Neural progenitor cell (in vitro differentiated cells): Measurements from ENCODE around the gene AHCY. TPM values are rescaled to one million over a fixed set of nuclear protein-coding genes. Genes with fewer than 3 reads are reported as not detected.

Experiments used
- DNase-seq: peaks from one replicate; pipeline ENCODE4 v3.0.0-alpha.2; 2016; ENCODE audit warnings: low spot score
- H2AFZ ChIP-seq: fragments of 200-600 bp; sonication (generic); replicated peaks from 2 replicates; pipeline ENCODE4 v1.6.1; 2016; ENCODE audit warnings: antibody characterized with exemption
- H3F3A ChIP-seq: fragments of 200-600 bp; sonication (generic); 2 replicates; pipeline ENCODE4 v1.6.1; 2016; ENCODE audit warnings: antibody characterized with exemption, low read depth
- H3K27ac ChIP-seq: fragments of 200-600 bp; sonication (generic); 2 replicates; pipeline ENCODE4 v1.5.1; 2016; ENCODE audit warnings: mild to moderate bottlenecking
- H3K27me3 ChIP-seq: fragments of 200-600 bp; sonication (generic); 2 replicates; pipeline ENCODE4 v1.6.1; 2016; ENCODE audit warnings: mild to moderate bottlenecking, moderate library complexity
- H3K36me3 ChIP-seq: fragments of 200-600 bp; sonication (generic); 2 replicates; pipeline ENCODE4 v1.5.1; 2016
- H3K4me1 ChIP-seq: fragments of 200-600 bp; sonication (generic); 2 replicates; pipeline ENCODE4 v1.6.1; 2016; ENCODE audit warnings: mixed run types
- H3K4me2 ChIP-seq: fragments of 200-600 bp; sonication (generic); 2 replicates; pipeline ENCODE4 v1.6.1; 2016
- H3K4me3 ChIP-seq: fragments of 200-600 bp; sonication (generic); 2 replicates; pipeline ENCODE4 v1.5.1; 2016
- H3K79me2 ChIP-seq: fragments of 200-600 bp; sonication (generic); 2 replicates; pipeline ENCODE4 v1.6.1; 2016; ENCODE audit warnings: low read depth
- H3K9ac ChIP-seq: fragments of 200-600 bp; sonication (generic); 2 replicates; pipeline ENCODE4 v1.6.1; 2016
- H3K9me3 ChIP-seq: fragments of 200-600 bp; sonication (generic); 2 replicates; pipeline ENCODE4 v1.5.1; 2016; ENCODE audit warnings: low read depth
- H4K20me1 ChIP-seq: fragments of 200-600 bp; sonication (generic); 2 replicates; pipeline ENCODE4 v1.6.1; 2016; ENCODE audit warnings: low read depth
- H3K27ac Mint-ChIP-seq: 3 replicates; pipeline ENCODE4 v1.8.0; 2021; ENCODE audit warnings: mixed read lengths
- H3K27me3 Mint-ChIP-seq: 2 replicates; pipeline ENCODE4 v1.8.0; 2022; ENCODE audit warnings: low read depth, mild to moderate bottlenecking, inconsistent platforms, moderate library complexity, mixed read lengths; ENCODE audit not compliant: insufficient read depth
- H3K36me3 Mint-ChIP-seq: 3 replicates; pipeline ENCODE4 v1.8.0; 2021; ENCODE audit warnings: mixed read lengths
- H3K4me1 Mint-ChIP-seq: 3 replicates; pipeline ENCODE4 v1.8.0; 2021; ENCODE audit warnings: mixed read lengths
- H3K4me3 Mint-ChIP-seq: 3 replicates; pipeline ENCODE4 v1.8.0; 2021; ENCODE audit warnings: mild to moderate bottlenecking, moderate library complexity, mixed read lengths
- H3K9me3 Mint-ChIP-seq: 3 replicates; pipeline ENCODE4 v1.8.0; 2020; ENCODE audit warnings: mixed read lengths
- EZH2 ChIP-seq: fragments of 200-600 bp; sonication (generic); IDR thresholded peaks from 2 replicates; pipeline ENCODE4 v1.6.1; 2017; ENCODE audit warnings: antibody characterized with exemption, mild to moderate bottlenecking, moderate library complexity
- EZH2phosphoT487 ChIP-seq: fragments of 200-600 bp; sonication (generic); IDR thresholded peaks from 2 replicates; pipeline ENCODE4 v1.6.1; 2017; ENCODE audit warnings: antibody characterized with exemption
- total RNA-seq: library from RNA; depleted of rRNA; stranded (reverse); fragments of >200 nt; gene quantifications from 2 replicates; pipeline ENCODE4 v1.2.3, GENCODE V29; 2015; ENCODE audit warnings: low replicate concordance
- TF ChIP-seq, protein P1 (sequence below): fragments of 200-600 bp; sonication (generic); IDR thresholded peaks from 2 replicates; pipeline ENCODE4 v1.5.1; 2017; ENCODE audit warnings: antibody characterized with exemption, mild to moderate bottlenecking

AHCY gene
- total RNA-seq, 1 donor from 2014 or later: 184 TPM

DNA sequence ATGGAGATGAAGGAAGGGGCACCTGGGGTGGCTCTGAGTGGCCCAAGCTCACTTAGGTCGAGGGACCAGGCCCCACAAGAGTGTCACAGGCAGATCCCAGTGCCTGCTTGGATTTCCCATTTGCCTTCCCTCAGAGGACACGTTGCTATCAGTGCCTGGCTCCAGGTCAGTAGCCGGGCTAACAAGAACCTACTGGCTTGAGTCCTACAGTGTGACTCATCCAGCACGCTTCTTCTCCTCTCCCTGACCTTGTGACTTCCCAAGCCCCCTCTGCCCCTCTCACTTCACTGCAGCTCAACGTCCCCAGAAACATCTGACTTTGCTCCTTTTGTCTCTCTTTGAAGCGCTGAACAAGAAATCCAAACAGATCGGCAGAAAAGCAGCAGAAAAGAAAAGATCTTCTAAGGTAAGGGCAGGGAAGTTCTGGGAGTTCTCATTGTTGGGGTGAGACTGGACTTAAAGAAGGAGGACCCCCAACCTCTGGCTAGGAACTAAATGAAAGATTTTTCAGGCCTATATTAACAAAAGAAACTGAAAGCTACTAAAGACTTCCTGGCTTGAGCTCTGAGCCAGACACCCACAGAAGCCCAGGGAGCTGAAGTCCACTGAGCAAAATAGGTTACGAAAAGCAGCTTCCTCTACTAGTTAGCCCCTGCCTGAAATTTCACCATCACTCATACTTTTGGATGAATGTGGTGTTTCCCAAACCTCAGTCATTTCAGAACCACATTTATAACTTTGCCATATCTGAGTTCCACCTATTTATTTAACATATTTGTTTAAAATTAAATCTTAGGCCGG, 40.5 kb downstream of the AHCY start:
- peak overlapping the region; percentile 85 for H3K27ac Mint-ChIP-seq
- Histone ChIP-seq H2AFZ (no peak overlapping the region), H3K4me3 (no peak overlapping the region), H3K9ac (peak overlapping the region; percentile 7), H3K9me3 (no peaks in the 10 kb centered on the region), H4K20me1 (no peaks in the 10 kb centered on the region), H3F3A (peaks cover 4% of the 10 kb centered on the region), H3K27ac (peak overlapping the region; percentile 27), H3K27me3 (no peaks in the 10 kb centered on the region), H3K36me3 (no peaks in the 10 kb centered on the region), H3K79me2 (no peaks in the 10 kb centered on the region), H3K4me2 (no peak overlapping the region), H3K4me1 (no peaks in the 10 kb centered on the region)
- no peaks in the 10 kb centered on the region for H3K27me3 Mint-ChIP-seq
- H3K9me3 Mint-ChIP-seq: no peaks in the 10 kb centered on the region
- no peak overlapping the region for H3K4me3 Mint-ChIP-seq
- DNase-seq: no peak
- TF ChIP-seq, protein P1, sequence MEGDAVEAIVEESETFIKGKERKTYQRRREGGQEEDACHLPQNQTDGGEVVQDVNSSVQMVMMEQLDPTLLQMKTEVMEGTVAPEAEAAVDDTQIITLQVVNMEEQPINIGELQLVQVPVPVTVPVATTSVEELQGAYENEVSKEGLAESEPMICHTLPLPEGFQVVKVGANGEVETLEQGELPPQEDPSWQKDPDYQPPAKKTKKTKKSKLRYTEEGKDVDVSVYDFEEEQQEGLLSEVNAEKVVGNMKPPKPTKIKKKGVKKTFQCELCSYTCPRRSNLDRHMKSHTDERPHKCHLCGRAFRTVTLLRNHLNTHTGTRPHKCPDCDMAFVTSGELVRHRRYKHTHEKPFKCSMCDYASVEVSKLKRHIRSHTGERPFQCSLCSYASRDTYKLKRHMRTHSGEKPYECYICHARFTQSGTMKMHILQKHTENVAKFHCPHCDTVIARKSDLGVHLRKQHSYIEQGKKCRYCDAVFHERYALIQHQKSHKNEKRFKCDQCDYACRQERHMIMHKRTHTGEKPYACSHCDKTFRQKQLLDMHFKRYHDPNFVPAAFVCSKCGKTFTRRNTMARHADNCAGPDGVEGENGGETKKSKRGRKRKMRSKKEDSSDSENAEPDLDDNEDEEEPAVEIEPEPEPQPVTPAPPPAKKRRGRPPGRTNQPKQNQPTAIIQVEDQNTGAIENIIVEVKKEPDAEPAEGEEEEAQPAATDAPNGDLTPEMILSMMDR: no peak
- TF ChIP-seq EZH2phosphoT487 (no peak), EZH2 (no peak)
- H3K4me1 Mint-ChIP-seq: peaks cover 11% of the 10 kb centered on the region
- peaks cover 3% of the 10 kb centered on the region for H3K36me3 Mint-ChIP-seq

DNA sequence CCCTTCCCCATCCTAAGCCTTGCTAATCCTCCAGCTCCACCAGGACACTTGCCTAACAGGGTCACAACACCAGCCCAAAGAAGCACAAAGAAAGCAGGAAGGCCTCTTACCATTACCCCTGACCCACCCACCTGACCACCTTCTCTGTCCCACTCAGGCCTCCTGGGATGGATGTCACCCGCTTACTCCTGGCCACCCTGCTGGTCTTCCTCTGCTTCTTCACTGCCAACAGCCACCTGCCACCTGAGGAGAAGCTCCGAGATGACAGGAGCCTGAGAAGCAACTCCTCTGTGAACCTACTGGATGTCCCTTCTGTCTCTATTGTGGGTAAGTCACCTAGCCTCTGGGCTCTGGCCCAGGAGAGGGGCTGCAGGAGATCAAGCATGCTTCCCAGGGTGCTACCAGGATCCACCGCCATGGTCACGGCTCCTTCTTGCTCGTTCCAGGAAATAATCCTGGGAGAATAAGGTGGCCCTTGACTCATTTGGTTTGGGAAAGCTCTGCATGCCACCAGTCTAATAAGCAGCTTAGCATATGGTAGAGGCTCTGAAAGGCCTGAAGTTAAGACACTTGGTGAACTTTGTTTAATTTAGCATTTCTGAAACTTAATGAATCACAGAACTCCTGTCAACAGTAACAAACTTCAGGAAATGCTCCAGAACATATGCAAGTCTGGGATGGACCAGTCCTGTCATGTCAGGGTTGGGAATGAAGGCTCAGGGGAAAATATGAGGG, 42.8 kb downstream of the AHCY start:
- no peak overlapping the region for H3K9ac ChIP-seq
- peaks cover 3% of the 10 kb centered on the region for H3K36me3 Mint-ChIP-seq
- no peak for DNase-seq
- no peak overlapping the region for H3K27ac Mint-ChIP-seq
- H3K9me3 ChIP-seq: no peaks in the 10 kb centered on the region
- H3K79me2 ChIP-seq: no peaks in the 10 kb centered on the region
- H3K4me1 ChIP-seq: no peaks in the 10 kb centered on the region
- H3K27me3 ChIP-seq: no peaks in the 10 kb centered on the region
- no peaks in the 10 kb centered on the region for H4K20me1 ChIP-seq
- H3K27ac ChIP-seq: no peak overlapping the region
- H2AFZ ChIP-seq: no peak overlapping the region
- peaks cover 4% of the 10 kb centered on the region for H3F3A ChIP-seq
- no peak overlapping the region for H3K4me3 Mint-ChIP-seq
- H3K36me3 ChIP-seq: no peaks in the 10 kb centered on the region
- no peaks in the 10 kb centered on the region for H3K9me3 Mint-ChIP-seq
- H3K4me2 ChIP-seq: no peak overlapping the region
- TF ChIP-seq EZH2: no peak
- TF ChIP-seq EZH2phosphoT487: no peak
- TF ChIP-seq, protein P1: no peak
- H3K4me3 ChIP-seq: no peak overlapping the region
- no peaks in the 10 kb centered on the region for H3K27me3 Mint-ChIP-seq
- peaks cover 14% of the 10 kb centered on the region for H3K4me1 Mint-ChIP-seq

DNA sequence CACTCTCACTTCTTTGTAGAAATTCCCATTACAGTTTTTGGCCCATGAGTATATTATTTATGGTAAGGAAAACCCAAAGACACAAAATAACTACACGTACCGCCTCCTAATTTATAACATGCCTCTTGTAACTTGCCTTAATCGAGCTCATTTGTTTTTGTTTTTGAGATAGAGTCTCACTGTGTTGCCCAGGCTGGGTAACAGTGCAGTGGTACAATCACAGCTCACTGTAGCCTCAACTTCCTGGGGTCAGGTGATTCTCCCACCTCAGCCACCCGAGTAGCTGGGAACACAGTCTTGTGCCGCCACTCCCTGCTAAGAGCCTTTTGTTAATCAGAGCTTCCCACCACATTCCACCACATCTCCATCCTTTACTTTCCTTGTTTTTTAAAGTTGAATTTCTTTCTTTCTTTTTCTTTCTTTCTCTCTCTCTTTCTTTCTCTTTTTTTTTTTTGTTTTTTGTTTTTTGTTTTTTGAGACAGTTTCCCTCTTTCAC, 46.5 kb downstream of the AHCY start:
- Mint-ChIP-seq H3K4me3 (no peak overlapping the region), H3K4me1 (peaks cover 10% of the 10 kb centered on the region), H3K36me3 (no peaks in the 10 kb centered on the region), H3K27ac (peak overlapping the region; percentile 11), H3K27me3 (no peaks in the 10 kb centered on the region), H3K9me3 (no peaks in the 10 kb centered on the region)
- H3K27me3 ChIP-seq: no peaks in the 10 kb centered on the region
- H3K9ac ChIP-seq: no peak overlapping the region
- H2AFZ ChIP-seq: no peak overlapping the region
- no peaks in the 10 kb centered on the region for H4K20me1 ChIP-seq
- H3K79me2 ChIP-seq: no peaks in the 10 kb centered on the region
- DNase-seq: no peak
- H3K36me3 ChIP-seq: no peaks in the 10 kb centered on the region
- H3K4me2 ChIP-seq: no peak overlapping the region
- H3K27ac ChIP-seq: no peak overlapping the region
- no peaks in the 10 kb centered on the region for H3K4me1 ChIP-seq
- no peak overlapping the region for H3K4me3 ChIP-seq
- no peaks in the 10 kb centered on the region for H3K9me3 ChIP-seq
- TF ChIP-seq, protein P1: no peak
- TF ChIP-seq EZH2: no peak
- TF ChIP-seq EZH2phosphoT487: no peak
- no peaks in the 10 kb centered on the region for H3F3A ChIP-seq
